ENCODE results near the gene KCNQ5. TPM values are rescaled to one million over a fixed set of nuclear protein-coding genes. Genes with fewer than 3 reads are reported as not detected.

The KCNQ5 gene
- total RNA-seq, 1 experiment from 2014 or later, result 0.07 TPM

GRCh38 chr6:72696055-72696454, 74.2 kb downstream of the KCNQ5 start:
- Histone ChIP-seq H2BK20ac (ENCODE audit: low read depth, low read length, poor library complexity, severe bottlenecking) (no peak overlapping the region), H2AFZ (ENCODE audit: low read length) (no peak overlapping the region), H2BK5ac (ENCODE audit: insufficient read length, low read length) (no peak overlapping the region), H3K18ac (ENCODE audit: insufficient read length, low read depth, low read length) (no peak overlapping the region), H3K4ac (ENCODE audit: low read depth, low read length) (no peak overlapping the region), H2BK120ac (ENCODE audit: low read depth, low read length, poor library complexity, severe bottlenecking) (no peak overlapping the region), H3K79me1 (ENCODE audit: insufficient read depth, low read depth, low read length, poor library complexity, severe bottlenecking) (no peaks in the 10 kb centered on the region), H4K91ac (ENCODE audit: insufficient read length, low read depth, low read length) (no peak overlapping the region), H2BK12ac (ENCODE audit: insufficient read length, low read depth, low read length) (no peak overlapping the region), H2AK5ac (ENCODE audit: insufficient read length, low read length) (no peak overlapping the region), H3T11ph (ENCODE audit: low read length) (no peak overlapping the region), H3K14ac (ENCODE audit: insufficient read depth, low read length) (no peak overlapping the region), H3K23ac (ENCODE audit: insufficient read length, low read depth, low read length) (no peak overlapping the region), H3K4me1 (ENCODE audit: insufficient read depth, low read length) (no peaks in the 10 kb centered on the region), H3K9me3 (ENCODE audit: control insufficient read depth, low read depth, low read length) (no peaks in the 10 kb centered on the region), H4K5ac (ENCODE audit: insufficient read length, low read depth, low read length) (no peak overlapping the region), H3K56ac (ENCODE audit: insufficient read length, low read depth, low read length) (no peak overlapping the region), H3K23me2 (ENCODE audit: insufficient read length, low read depth, low read length, poor library complexity, severe bottlenecking) (no peaks in the 10 kb centered on the region), H3K27me3 (ENCODE audit: insufficient read depth, low read length) (no peaks in the 10 kb centered on the region), H3K4me2 (ENCODE audit: insufficient read depth, insufficient read length, low read length) (no peak overlapping the region), H4K8ac (replicated peaks; ENCODE audit: insufficient read length, low read depth, low read length) (no peak overlapping the region), H4K20me1 (ENCODE audit: control insufficient read depth, insufficient read depth, insufficient read length) (no peaks in the 10 kb centered on the region), H3K27ac (ENCODE audit: insufficient read length, low read depth, low read length) (no peak overlapping the region), H3K79me2 (ENCODE audit: insufficient read depth, low read length) (no peaks in the 10 kb centered on the region), H3K9ac (ENCODE audit: extremely low read depth, insufficient read length, low read length) (no peak overlapping the region), H2BK15ac (ENCODE audit: low read depth, low read length) (no peak overlapping the region)
- Mint-ChIP-seq H3K27me3 (ENCODE audit: low read depth) (no peaks in the 10 kb centered on the region), H3K9me3 (no peaks in the 10 kb centered on the region), H3K36me3 (ENCODE audit: insufficient read depth in 1 of 3, low read depth in 3 of 3) (no peaks in the 10 kb centered on the region), H3K27ac (no peak overlapping the region), H3K4me1 (no peaks in the 10 kb centered on the region), H3K4me3 (no peak overlapping the region)
- no peak for TF ChIP-seq CTCF (conservative IDR thresholded peaks at IDR 0.05)
- DNase-seq, result no peak
- WGBS (ENCODE audit: extremely low coverage, insufficient read length, low lambda C conversion rate), result no CpG with 5 or more reads among the region's 3 CpGs

Measured in H9 (cell line).